SU-DHL-6 (cell line): ENCODE data around the gene DENND1C.

Source experiments
- CTCF ChIP-seq: fragments of 200-600 bp; sonication (generic); IDR thresholded peaks from one replicate; pipeline ENCODE4 v1.5.1; 2017; ENCODE audit warnings: antibody characterized with exemption, mild to moderate bottlenecking, low read length, moderate library complexity; ENCODE audit not compliant: insufficient read depth, poor library complexity, severe bottlenecking
- EZH2phosphoT487 ChIP-seq: fragments of 200-600 bp; sonication (generic), shearing (Covaris generic); conservative IDR thresholded peaks from 2 replicates; pipeline ENCODE4 v1.6.1; 2018; ENCODE audit warnings: mild to moderate bottlenecking, antibody characterized with exemption, low read length, moderate library complexity, mixed read lengths

DNA sequence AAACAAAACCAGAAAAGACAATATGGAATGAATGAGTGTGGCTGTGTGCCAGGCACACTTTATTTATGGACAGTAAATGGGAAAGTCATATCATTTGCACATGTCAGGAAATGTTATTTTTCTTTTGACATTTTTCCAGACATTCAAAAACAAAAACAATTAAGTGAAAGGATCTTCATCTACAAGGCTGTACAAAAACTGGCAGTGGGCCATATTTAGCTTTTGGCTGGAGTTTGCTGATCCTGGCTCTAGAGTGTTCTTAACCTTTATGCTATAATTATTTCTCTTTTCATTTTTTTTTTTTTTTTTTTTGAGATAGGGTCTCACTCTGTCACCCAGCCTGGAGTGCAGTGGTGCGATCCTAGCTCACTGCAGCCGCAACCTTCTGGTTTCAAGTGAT lies 42.7 kb upstream of the DENND1C start:
- TF ChIP-seq CTCF: no peak
- TF ChIP-seq EZH2phosphoT487: no peak
